Activated CD4-positive, alpha-beta T cell treated with anti-CD3 and anti-CD28 coated beads, Interleukin-2, amount 10 ng/mL, durations not matched to agents 7 days and 5 days (primary cell): ENCODE measurements around the gene TSPAN3. TPM values are rescaled to one million over a fixed set of nuclear protein-coding genes. Genes with fewer than 3 reads are reported as not detected.

ENCODE experiments used
- CTCF ChIA-PET: fragments of 350-600 bp; sonication (Branson Sonifier 250); formaldehyde crosslinking; loops from one replicate; lab custom pipeline; 2021; ENCODE audit warnings: antibody characterized with exemption; lab: Charles Lee
- POLR2A ChIA-PET: fragments of 350-600 bp; sonication (Branson Sonifier 250); formaldehyde crosslinking; loops from one replicate; lab custom pipeline; 2021; ENCODE audit warnings: antibody characterized with exemption; lab: Charles Lee
- DNase-seq: peaks from one replicate; pipeline ENCODE4 v3.0.0-alpha.2; 2020
- H3K27ac Mint-ChIP-seq: one replicate; pipeline ENCODE4 v1.8.0; 2021; ENCODE audit warnings: mild to moderate bottlenecking, moderate library complexity, mixed read lengths
- H3K27me3 Mint-ChIP-seq: one replicate; pipeline ENCODE4 v1.8.0; 2021; ENCODE audit warnings: mixed read lengths
- H3K36me3 Mint-ChIP-seq: one replicate; pipeline ENCODE4 v1.8.0; 2021; ENCODE audit warnings: low read depth, mixed read lengths
- H3K4me1 Mint-ChIP-seq: one replicate; pipeline ENCODE4 v1.8.0; 2021; ENCODE audit warnings: mixed read lengths
- H3K4me3 Mint-ChIP-seq: one replicate; pipeline ENCODE4 v1.8.0; 2021; ENCODE audit warnings: mild to moderate bottlenecking, moderate library complexity, mixed read lengths
- H3K9me3 Mint-ChIP-seq: one replicate; pipeline ENCODE4 v1.8.0; 2021; ENCODE audit warnings: mixed read lengths
- total RNA-seq, 2 experiments: library from RNA; stranded (reverse); gene quantifications; one replicate each; pipeline ENCODE4 v1.2.3, GENCODE V29; 2021

Gene TSPAN3
- total RNA-seq, 2 experiments from 2014 or later: 14.5 to 16.7 TPM

DNA sequence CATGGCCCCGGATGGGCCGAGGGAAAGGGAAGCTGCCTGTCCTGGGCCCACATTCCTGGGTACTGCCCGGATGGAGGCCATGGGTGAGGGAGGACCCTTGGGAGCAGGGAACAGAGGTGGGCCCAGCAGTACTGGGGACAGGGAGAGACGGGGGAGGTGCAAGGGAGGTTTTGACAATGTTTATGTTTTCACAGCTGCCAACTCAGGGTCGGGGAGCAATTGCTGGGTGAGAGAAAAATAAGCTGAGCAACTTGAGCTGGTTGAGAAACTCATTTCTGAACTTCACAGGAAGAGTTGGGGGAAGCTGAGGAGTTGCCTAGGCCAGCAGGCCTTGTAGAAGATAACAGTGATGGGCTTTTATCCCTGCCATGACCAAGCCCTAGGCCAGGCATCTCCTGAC, 11.1 kb upstream of the TSPAN3 start:
- Mint-ChIP-seq H3K4me1 (peaks cover 12% of the 10 kb centered on the region), H3K4me3 (no peak overlapping the region), H3K9me3 (no peaks in the 10 kb centered on the region), H3K36me3 (no peaks in the 10 kb centered on the region), H3K27me3 (peaks cover 8% of the 10 kb centered on the region), H3K27ac (no peak overlapping the region)
- CTCF ChIA-PET: interaction anchor here (1.1 kb wide), 1 partner anchor 22 kb away, joined by 3 read pairs; no protein-coding TSS in a partner anchor
- POLR2A ChIA-PET: no interaction called here
- DNase-seq: no peak

DNA sequence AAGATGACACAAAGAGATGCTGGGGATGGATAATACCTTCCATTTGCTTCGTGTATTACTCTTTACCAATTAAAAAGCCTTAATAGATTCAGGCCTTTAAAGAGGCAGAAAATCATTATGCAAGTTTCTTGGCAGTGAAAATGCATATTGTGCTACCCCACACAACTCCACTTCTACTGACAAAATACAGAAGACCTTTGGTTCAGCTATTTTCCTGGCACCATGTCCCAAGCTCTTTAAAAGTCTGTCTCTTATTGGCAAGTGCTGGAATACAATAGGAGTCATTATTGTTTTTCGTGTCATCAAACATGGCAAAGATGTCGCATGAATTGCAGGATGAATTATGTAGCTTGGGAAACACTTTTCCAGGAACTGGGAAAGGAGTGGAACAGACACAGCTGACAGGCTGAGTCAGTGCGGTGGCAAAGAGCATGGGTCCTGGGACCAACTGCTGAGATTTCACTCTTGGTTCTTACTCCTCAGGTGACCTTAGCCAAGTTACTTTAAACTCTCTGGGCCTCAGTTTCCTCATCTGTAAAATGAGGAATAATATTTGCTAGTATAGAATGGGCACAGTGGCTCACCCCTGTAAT, 5.5 kb upstream of the TSPAN3 start:
- Mint-ChIP-seq H3K4me3 (no peak overlapping the region), H3K36me3 (no peaks in the 10 kb centered on the region), H3K27me3 (peaks cover 9% of the 10 kb centered on the region), H3K9me3 (no peaks in the 10 kb centered on the region), H3K4me1 (peaks cover 2% of the 10 kb centered on the region), H3K27ac (no peak overlapping the region)
- POLR2A ChIA-PET: no interaction called here
- CTCF ChIA-PET: no interaction called here
- DNase-seq: no peak

DNA sequence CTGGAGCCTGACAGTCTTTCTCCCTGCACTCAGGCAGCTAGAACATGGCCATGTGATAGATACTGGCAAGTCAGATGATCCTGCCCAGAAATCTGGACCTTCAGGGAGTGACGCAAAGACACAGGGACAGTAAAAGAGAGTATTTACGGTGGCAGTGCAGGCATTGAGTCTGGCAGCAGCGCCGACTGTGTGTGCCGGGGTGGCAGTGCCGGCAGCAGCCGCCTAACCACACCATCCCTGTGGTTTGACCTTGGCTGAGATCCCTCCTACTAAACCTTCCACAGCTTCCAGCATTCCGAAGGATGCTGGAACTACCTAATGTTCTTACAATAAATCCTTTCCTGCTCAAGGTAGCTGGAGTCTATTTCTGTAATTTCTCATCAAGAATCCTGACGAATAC, 4.6 kb upstream of the TSPAN3 start:
- ChIA-PET CTCF (no interaction called here), POLR2A (no interaction called here)
- Mint-ChIP-seq H3K27ac (no peak overlapping the region), H3K36me3 (no peaks in the 10 kb centered on the region), H3K27me3 (peaks cover 8% of the 10 kb centered on the region), H3K4me1 (peaks cover 6% of the 10 kb centered on the region), H3K4me3 (no peak overlapping the region), H3K9me3 (no peaks in the 10 kb centered on the region)
- DNase-seq: no peak

DNA sequence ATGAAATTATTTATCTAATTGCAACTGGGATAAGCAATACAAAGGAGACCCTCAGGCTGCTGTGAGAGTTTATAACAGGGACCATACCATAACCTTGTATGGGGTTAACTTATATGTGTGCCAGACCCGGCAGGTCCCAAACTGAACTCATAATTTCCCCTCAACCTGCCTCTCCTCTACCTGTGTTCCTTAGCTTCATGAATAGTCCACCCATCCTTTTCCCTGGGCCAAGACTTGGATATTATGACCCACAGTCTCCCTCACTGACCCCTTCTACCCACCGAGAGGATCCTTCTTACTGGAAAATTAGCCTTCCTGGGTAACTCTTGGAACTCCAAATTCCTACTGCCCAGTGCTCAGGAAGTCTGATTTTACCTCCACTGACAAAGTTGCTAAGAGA, 3.4 kb upstream of the TSPAN3 start:
- CTCF ChIA-PET: no interaction called here
- no peak overlapping the region for H3K4me3 Mint-ChIP-seq
- H3K4me1 Mint-ChIP-seq: peaks cover 16% of the 10 kb centered on the region
- DNase-seq: no peak
- H3K27me3 Mint-ChIP-seq: peaks cover 14% of the 10 kb centered on the region
- POLR2A ChIA-PET: no interaction called here
- H3K9me3 Mint-ChIP-seq: no peaks in the 10 kb centered on the region
- H3K36me3 Mint-ChIP-seq: no peaks in the 10 kb centered on the region
- no peak overlapping the region for H3K27ac Mint-ChIP-seq

DNA sequence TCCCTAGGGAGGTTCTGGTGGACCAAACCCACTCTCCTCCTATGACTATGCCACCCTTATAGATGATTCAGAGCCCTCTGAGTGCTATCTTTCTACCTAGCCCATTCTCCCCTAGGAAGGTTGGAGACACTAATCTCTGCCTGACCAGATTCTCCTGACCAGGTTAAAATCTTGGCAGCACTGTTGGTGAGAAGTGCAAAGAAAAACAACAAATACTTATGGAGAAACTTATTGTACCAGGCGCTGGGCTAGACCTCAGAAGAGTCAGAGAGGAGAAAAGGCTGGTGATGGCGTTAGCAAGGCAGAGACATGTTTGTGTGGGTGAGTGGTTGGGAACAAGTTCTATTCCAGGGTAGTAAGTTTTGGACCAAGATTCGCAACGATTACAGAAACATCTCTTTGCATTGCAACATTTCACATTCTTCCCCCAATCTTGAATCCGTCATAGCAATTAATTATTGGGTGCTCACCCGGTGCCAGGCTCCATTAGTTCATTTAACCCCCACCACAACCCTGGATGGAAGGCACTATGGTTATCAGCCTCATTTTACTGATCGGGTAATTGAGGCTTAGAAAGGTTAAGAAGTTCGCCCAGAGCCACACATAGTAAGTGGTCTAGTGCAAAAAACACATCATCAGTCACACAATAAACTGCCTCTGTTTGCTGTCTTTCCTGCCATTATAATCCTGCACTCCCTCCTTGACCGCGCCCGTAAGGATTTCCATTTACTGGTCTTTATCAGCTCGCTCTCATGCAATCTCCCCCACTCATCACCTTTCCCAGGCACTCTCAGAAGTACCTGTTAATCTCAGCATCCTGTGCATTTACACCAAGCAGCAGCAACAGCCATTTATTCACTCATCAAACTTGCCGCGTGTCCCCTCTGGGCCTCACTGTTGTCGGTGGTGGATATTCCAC, 655 bp upstream of the TSPAN3 start:
- Mint-ChIP-seq H3K4me3 (peak overlapping the region; percentile 80), H3K9me3 (no peaks in the 10 kb centered on the region), H3K4me1 (peaks cover 16% of the 10 kb centered on the region), H3K27me3 (peaks cover 16% of the 10 kb centered on the region), H3K27ac (peak overlapping the region; percentile 82), H3K36me3 (peaks cover 2% of the 10 kb centered on the region)
- ChIA-PET POLR2A (no interaction called here), CTCF (no interaction called here)
- DNase-seq: no peak

DNA sequence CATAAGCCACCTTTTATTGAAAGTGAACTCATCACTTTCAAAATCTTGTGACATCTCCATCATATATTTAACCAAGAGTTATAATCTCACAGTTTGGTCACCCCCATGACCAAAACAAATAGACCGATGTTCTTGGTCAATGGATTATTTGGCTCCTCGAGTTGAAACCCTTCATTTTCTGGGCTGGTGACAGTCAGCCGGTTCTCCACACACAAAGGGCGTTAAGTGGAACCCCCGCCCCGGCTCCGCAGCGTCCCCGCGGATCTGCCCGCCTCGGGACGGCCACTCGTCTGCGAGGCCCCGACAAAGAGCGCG, 772 bp downstream of the TSPAN3 start:
- no peak for DNase-seq
- POLR2A ChIA-PET: no interaction called here
- Mint-ChIP-seq H3K4me1 (peaks cover 16% of the 10 kb centered on the region), H3K36me3 (peaks cover 2% of the 10 kb centered on the region), H3K4me3 (peak overlapping the region; percentile 65), H3K9me3 (no peaks in the 10 kb centered on the region), H3K27me3 (peaks cover 13% of the 10 kb centered on the region), H3K27ac (peak overlapping the region; percentile 57)
- CTCF ChIA-PET: interaction anchor here (1.1 kb wide), 1 partner anchor 24 kb away, joined by 3 read pairs; no protein-coding TSS in a partner anchor

DNA sequence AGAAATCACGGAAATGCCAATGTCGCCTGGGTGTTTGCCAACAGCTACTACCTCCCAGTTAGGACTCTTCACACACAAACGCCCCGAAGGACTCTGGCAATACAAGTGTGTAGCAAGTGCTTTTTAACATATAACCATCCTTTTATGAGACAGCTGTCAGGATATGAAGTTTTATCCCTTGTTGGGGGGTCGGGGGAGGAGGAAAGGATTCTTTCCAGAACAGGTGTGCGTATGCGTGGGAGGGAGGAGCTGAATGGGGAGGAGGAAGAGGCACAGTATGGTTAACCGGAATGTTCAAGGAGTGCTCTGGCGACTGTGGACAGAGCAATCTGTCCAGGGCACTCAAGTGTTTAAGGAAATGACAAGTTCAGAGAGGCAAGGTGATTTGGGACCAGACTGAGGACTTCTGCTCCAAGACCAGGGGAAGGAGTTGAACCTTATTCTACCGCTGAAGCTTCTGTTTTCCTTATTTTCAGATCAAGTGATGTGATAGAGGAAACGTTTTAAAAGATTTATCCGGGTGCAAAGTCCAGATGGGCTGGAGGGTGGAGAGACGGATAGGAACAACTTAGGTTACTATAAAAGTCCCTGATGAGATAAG, 1.3 kb downstream of the TSPAN3 start:
- H3K4me3 Mint-ChIP-seq: peak overlapping the region; percentile 65
- H3K9me3 Mint-ChIP-seq: no peaks in the 10 kb centered on the region
- peak overlapping the region; percentile 57 for H3K27ac Mint-ChIP-seq
- H3K36me3 Mint-ChIP-seq: peaks cover 2% of the 10 kb centered on the region
- peaks cover 11% of the 10 kb centered on the region for H3K27me3 Mint-ChIP-seq
- DNase-seq: no peak
- H3K4me1 Mint-ChIP-seq: peaks cover 18% of the 10 kb centered on the region
- ChIA-PET POLR2A (no interaction called here), CTCF (interaction anchor here (0.8 to 2.3 kb wide), 4 partner anchors 10 to 427 kb away, joined by 3 to 9 read pairs (median 5); no protein-coding TSS in a partner anchor)

DNA sequence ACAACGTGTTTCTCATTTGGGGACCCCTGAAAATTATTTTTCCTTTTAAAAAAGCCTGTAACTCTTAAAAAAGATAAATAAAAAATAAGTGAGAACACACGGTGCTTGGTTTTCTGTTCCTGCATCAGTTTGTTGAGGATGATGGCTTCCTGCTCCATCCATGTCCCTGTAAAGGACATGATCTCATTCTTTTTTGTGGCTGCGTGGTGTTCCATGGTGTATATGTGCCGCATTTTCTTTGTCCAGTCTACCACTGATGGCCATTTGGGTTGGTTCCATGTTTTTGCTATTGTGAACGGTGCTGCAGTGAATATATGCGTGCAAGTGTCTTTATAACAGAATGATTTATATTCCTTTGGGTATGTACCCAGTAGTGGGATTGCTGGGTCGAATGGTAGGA, 2.3 kb downstream of the TSPAN3 start:
- ChIA-PET CTCF (interaction anchor here (0.7 to 2.3 kb wide), 3 partner anchors 9 to 95 kb away, joined by 3 to 9 read pairs (median 7); no protein-coding TSS in a partner anchor), POLR2A (no interaction called here)
- H3K27me3 Mint-ChIP-seq: peaks cover 8% of the 10 kb centered on the region
- peaks cover 18% of the 10 kb centered on the region for H3K4me1 Mint-ChIP-seq
- H3K9me3 Mint-ChIP-seq: no peaks in the 10 kb centered on the region
- DNase-seq: no peak
- no peak overlapping the region for H3K4me3 Mint-ChIP-seq
- H3K36me3 Mint-ChIP-seq: peaks cover 2% of the 10 kb centered on the region
- no peak overlapping the region for H3K27ac Mint-ChIP-seq

DNA sequence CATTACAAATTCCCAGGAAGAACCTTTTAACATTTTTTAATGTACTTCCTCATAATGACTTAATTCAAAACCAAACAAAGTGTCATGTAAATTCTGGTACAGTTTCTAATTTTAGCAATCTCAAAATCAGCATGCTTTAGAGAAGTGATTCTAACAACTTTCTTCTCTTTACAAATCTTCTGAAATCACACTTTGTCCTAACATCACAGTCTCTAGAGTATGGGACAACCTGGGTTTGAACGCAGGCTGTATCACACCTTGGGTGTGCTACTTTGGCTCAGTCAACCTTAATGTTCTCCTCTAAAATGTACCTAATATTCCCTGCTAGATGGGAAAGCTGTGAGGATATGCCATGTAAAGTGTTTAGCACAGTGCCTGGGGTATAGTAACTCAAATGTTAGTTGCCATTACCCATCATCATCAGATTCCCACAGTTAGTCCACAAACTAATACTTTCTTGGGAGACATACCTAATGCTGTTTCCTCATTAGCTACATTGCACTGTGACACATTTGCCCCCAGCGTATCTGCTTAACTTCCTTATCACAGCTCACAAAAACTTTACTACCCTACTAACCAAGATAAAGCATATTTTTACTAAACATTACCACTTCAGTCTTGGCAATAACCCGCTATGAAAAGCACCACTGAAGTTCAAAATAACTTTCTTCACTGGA, 3.1 kb downstream of the TSPAN3 start:
- Mint-ChIP-seq H3K36me3 (peaks cover 2% of the 10 kb centered on the region), H3K4me1 (peaks cover 19% of the 10 kb centered on the region), H3K27me3 (peaks cover 8% of the 10 kb centered on the region), H3K4me3 (no peak overlapping the region), H3K27ac (no peak overlapping the region), H3K9me3 (no peaks in the 10 kb centered on the region)
- no peak for DNase-seq
- CTCF ChIA-PET: interaction anchor here (2.2 to 2.3 kb wide), 2 partner anchors 9 to 94 kb away, joined by 7 to 9 read pairs; no protein-coding TSS in a partner anchor
- POLR2A ChIA-PET: no interaction called here

DNA sequence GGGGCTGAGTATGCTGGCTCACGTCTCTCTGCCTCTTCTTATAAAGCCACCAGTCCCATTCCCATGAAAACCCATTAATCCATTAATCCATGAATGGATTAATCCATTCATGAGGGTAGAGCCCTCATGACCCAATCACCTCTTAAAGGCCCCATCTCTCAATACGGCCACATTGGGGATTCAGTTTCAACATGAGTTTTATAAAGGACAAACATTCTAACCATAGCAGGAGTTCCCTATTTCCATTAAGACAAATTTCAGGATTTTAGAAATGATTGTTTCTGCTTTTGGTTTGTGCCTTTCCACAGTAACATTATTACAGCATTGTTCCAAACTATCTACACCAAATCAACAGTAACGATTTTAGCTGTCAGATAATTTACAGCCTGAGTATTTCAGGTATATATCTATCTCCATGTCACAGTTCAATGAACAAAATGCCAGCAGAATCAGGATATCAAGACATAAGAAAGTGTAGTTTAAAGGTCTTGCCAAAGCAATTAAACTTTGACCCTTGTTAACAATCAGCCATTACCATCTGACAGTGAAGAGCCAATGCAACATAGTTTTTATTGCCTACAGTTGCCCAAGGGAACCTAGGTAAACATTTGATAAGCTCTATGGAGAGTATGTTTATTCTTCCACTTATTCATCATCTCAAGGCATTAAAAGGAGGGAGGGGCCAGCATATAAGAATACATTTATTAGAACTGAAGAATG, 3.8 kb downstream of the TSPAN3 start:
- H3K27me3 Mint-ChIP-seq: peaks cover 8% of the 10 kb centered on the region
- CTCF ChIA-PET: interaction anchor here (2.2 to 2.3 kb wide), 2 partner anchors 8 to 93 kb away, joined by 7 to 9 read pairs; no protein-coding TSS in a partner anchor

DNA sequence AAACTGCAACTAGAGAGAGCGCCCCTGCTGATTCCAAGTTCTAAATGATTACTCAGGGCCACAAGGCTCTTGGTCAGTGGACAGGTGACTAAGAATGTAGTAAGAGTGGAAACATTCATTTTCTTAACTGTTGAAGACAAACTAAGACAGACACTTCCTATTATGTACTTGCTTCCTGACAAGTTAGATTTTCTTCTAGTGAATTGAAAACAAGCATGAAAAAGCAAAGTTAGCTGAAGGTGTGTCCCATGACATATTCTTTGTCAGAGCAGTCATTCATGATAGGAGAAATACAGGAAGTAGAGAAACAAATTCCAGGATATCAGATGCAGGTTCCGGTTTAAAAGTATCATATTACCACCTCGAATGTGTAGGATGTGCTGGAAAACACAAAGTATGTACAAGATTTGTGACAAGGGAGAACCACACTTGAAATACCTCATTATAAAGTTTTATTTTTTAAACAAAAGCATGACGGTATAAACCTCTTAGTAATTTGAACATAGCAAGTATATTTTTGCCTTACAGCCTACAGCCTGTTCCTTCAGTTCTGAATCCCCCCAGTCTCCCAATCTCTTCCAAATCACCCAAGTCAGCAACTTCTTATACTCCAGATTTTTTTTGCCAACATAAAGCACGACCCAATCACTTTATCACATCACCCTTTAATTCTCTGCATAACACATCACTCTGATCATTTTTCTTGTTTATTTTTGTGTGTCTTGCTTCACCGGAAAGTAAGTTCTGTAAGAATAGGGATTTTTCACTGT, 6.2 kb downstream of the TSPAN3 start:
- H3K9me3 Mint-ChIP-seq: no peaks in the 10 kb centered on the region
- H3K27me3 Mint-ChIP-seq: peaks cover 6% of the 10 kb centered on the region
- peaks cover 17% of the 10 kb centered on the region for H3K4me1 Mint-ChIP-seq
- H3K4me3 Mint-ChIP-seq: no peak overlapping the region
- ChIA-PET POLR2A (no interaction called here), CTCF (interaction anchor here (1.5 kb wide), 1 partner anchor 18 kb away, joined by 4 read pairs; no protein-coding TSS in a partner anchor)
- peaks cover 2% of the 10 kb centered on the region for H3K36me3 Mint-ChIP-seq
- no peak overlapping the region for H3K27ac Mint-ChIP-seq
- no peak for DNase-seq

More for the DNA sequence above, 3.8 kb downstream of the TSPAN3 start:
- Mint-ChIP-seq H3K4me3 (no peak overlapping the region), H3K36me3 (peaks cover 2% of the 10 kb centered on the region), H3K4me1 (peaks cover 19% of the 10 kb centered on the region), H3K27ac (no peak overlapping the region), H3K9me3 (no peaks in the 10 kb centered on the region)
- POLR2A ChIA-PET: no interaction called here
- DNase-seq: no peak
